ENCODE measurements around the gene ZNFX1.
"Not testable (repeated sequence)": the region's sequence is repeated elsewhere in the genome, so short reads cannot be mapped to it uniquely, and the experiment has no call there.

ZNFX1 gene

DNA sequence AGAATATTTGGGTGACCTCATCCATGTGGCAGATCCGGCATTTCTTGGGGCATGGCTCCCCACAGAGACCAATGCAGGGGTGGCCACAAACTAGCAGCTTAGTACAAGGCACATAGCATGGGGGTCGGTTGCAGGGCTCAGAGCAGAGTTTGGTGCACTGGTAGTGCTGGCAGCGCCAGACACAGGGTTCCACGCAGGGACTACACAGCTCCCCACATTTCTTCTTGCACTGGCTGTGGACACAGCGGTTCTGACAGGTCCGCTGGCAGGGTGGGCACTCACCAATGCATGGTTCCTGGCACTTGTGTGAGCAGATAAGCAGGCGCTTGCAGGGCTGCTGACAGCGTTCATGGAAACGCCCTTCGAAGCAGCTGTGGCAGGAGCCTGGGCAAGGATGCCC, 29.6 kb downstream of the ZNFX1 start:
- DNase-seq (ENCODE audit: low read depth) = no peak

GRCh38 chr20:49247792-49248191, 30.1 kb downstream of the ZNFX1 start:
- no peak for DNase-seq (ENCODE audit: low read depth)

GRCh38 chr20:49247169-49247723, 30.6 kb downstream of the ZNFX1 start:
- no peak for DNase-seq (ENCODE audit: low read depth)

- DNase-seq (ENCODE audit: low read depth) = peak; percentile 56
Observed at GRCh38 chr20:49245921-49246740, 31.7 kb downstream of the ZNFX1 start.

DNA sequence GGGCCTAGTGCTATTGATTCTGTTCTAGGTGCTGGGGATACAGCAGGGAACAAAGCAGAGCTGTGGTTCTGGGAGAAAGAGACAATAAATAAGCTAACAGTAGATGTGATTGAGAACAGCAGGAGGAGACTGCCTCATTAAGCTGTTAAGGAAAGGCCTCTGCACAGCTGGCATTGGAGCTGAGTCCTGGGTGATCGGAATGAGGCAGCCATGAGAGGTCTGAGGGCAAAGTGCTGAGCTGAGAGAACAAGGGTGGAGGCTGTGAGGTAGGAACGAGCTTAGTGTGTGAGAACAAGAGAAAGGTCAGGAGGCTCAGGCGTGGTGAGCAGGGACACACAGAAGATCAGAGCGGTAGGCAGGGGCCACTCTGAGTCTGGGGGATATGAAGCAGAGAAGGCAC, 40.3 kb downstream of the ZNFX1 start:
- no peak for DNase-seq (ENCODE audit: low read depth)

- DNase-seq (ENCODE audit: low read depth) = no peak
Observed at GRCh38 chr20:49236301-49236700, 41.6 kb downstream of the ZNFX1 start.

GRCh38 chr20:49234831-49235230, 43.0 kb downstream of the ZNFX1 start:
- DNase-seq (ENCODE audit: low read depth) = no peak

GRCh38 chr20:49233226-49233625, 44.6 kb downstream of the ZNFX1 start:
- no peak for DNase-seq (ENCODE audit: low read depth)

DNA sequence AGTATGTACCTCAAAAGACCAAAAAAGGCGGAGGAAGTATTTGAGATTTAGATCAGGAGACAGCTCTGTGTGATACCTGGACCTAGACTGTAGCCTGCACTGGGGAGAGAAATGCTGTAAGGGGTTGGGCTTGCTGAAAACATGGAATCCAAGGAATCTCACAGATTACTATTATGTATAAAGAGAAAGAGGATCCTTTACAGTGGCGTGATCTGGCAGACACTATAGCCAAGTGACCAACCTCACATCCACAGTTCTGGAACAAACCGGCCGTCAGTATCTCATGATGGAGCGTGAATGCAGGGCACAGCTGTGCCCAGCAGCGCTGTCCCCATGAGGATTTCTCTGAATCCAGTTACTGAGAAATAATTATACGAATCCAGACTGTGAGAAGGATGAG, 46.4 kb downstream of the ZNFX1 start:
- DNase-seq (ENCODE audit: low read depth) = no peak

DNA sequence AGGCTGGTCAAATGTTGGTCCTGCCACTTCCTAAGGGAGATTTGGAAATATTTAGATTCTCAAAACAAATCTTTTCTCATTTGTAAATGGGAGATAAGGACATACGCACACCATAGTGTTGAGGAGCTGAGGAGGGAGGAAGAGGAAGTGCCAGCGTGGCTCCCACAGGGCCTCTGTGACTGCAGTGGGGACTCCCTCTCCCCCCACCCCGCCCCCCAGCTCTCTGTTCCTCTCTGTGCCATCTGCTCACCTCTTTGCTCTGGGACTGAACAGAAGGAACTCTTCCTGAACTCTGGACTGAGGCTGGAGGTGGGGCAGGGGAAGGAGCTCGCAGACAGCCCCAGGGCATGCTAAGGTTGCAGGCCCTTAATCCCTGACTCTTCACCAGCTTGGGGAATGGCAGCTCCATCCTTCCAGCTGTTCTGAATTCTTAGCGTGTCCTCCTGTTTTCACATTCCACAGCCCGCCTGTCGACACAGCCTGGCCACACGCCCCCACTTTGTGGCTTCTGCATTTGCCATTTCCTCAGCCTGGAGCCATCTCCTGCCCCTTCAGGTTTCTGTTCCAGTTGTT, 47.2 kb downstream of the ZNFX1 start:
- peak; percentile 44 for DNase-seq (ENCODE audit: low read depth)

DNA sequence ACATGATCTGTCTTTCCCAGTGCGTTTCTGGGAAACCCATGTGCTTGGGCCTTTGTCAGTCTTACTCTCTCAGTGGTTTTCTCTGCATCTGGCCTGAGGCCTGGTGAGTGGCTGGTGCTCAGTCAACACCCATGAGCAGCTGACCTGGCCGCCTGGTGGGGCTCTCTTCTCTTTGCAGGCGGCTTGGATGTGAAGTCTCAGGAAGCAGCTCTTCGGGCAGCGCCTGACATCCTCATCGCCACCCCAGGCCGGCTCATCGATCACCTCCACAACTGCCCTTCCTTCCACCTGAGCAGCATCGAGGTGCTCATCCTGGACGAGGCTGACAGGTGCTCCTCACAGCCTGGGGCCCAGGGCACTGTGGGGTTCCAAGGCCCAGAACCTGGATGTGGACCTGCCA, 47.8 kb downstream of the ZNFX1 start:
- DNase-seq (ENCODE audit: low read depth) = no peak

DNA sequence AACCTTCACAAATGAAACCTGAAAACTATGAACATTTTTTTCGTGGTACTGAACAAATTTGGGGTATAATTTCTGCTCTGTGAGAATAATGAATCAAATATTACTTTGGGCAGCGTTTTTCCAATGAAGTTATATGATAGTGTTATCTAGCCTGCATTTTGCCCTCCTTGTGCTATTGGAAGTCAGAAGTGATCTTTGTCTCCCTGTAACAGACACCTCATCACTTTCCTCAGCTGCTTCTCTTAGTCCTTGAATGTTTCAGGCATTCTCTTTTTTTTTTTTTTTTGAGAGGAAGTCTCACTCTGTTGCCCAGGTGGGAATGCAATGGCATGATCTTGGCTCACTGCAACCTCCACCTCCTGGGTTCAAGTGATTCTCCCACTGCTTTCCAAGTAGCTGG, 48.5 kb downstream of the ZNFX1 start:
- DNase-seq (ENCODE audit: low read depth) = no peak

DNA sequence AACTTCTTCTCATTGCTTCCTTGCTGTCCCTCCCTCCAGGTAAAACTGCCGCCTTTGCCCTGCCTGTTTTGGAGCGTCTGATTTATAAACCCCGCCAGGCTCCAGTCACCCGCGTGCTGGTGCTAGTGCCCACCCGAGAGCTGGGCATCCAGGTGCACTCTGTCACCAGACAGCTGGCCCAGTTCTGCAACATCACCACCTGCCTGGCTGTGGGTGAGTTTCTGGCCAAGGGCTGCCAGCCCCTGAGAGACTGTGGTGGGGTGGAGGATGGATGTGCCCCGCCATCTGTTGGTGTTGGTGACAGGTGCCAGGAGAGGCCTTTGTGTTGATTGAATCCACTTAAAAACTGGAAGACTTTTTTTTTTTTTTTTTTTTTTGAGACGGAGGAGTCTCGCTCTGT, 49.2 kb downstream of the ZNFX1 start:
- DNase-seq (ENCODE audit: low read depth) = no peak

GRCh38 chr20:49225896-49226295, 52.0 kb downstream of the ZNFX1 start:
- DNase-seq (ENCODE audit: low read depth) = no peak

DNA sequence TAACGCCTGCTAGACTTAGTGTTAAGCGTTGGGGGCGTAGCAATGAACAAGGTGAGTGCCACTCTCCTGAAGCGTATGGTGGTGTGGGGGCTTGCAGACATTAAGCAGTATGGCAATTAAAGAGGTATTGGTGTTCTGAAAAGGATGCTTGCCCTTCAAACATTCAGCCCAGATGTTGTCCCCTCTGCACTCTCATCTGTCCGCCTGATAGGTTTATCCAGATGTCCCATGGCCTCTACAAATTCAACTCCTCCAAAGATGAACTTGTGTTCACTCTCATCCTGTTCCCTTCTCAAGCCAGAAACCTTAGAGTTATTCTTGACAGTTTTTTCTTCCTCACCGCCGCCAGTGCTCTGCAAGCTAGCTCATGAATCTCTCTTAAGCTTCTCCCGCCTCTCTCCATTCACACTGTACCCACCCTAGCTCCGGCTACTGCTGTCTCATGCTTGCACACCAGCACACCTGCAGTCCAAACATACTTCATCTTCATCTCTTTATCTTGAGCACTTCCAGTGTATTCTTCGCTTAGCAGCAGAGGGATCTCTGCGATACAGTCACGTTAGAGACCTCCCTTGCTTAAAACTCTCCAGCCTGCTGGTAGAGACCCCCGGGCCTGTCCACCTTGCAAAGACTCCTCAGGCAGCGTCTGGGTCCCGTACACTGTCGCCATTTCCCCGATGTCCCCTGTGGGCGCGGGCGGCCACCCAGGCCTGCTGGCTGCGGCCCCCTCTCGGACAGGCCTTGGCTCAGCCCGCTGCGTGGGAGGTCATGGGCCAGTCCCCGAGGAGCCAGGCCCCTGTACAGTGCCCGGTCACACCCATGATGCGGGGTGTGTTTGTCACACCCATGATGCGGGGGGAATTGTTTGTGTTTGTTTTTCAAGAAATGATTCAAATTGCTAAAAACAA, 57.7 kb downstream of the ZNFX1 start:
- no peak for DNase-seq (ENCODE audit: low read depth)

GRCh38 chr20:49219091-49219923, 58.5 kb downstream of the ZNFX1 start, which contains the start of gene DDX27:
TSS of gene DDX27 (plus strand) at chr20:49219416. CDS start at chr20:49219449, 33 bp downstream.
- peak; percentile 98 for DNase-seq (ENCODE audit: low read depth)

GRCh38 chr20:49218739-49219090, 59.1 kb downstream of the ZNFX1 start:
- DNase-seq (ENCODE audit: low read depth) = not testable (repeated sequence)

DNA sequence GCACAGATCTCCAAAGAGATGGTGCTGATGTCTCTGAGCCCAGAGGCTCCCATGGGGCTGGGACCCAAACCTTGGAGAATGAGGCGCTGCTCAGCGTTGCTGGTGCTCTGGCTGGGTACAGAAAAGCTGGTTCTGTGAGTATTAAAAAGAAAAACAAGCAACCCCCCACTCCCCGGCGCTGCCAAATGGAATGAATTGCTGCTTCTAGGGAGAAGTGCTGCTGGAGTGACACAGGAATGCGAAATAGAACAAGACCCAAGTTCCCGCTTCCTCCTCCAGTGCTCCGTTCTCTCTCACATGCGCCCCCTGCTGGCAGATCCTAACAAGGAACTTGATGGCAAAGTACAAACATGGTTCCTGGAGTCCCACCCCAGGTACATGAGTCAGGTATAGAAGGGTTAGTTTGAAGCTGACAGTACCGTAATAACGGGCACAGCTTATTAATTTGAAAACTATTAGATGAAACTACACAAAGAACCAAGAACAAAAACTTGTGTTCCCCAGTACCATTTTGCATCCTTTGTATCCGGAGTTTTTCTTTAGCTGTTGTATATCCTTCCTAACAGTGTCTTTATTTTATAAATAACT, 60.8 kb downstream of the ZNFX1 start:
- peak; percentile 80 for DNase-seq (ENCODE audit: low read depth)

DNA sequence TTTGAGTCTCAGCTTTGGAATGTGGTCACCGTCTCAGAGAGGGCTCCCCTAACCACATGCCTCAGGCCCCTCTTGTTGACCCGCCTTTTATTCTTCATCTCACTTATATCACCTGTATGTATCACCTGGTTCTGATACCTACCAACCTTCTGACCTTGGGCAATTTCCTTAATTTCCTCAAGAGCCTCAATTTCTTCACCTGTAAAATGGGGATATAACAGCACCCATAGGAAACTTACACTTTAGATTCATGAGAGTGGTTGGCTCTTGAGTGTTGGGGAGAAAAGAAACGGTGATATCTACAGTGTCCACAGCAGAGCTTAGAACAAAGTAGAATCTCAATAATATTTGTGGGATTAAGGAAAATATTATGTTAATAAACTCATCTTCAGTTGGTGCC, 62.6 kb downstream of the ZNFX1 start:
- DNase-seq (ENCODE audit: low read depth) = no peak

GRCh38 chr20:49214571-49214970, 63.3 kb downstream of the ZNFX1 start:
- DNase-seq (ENCODE audit: low read depth) = peak; percentile 11

DNA sequence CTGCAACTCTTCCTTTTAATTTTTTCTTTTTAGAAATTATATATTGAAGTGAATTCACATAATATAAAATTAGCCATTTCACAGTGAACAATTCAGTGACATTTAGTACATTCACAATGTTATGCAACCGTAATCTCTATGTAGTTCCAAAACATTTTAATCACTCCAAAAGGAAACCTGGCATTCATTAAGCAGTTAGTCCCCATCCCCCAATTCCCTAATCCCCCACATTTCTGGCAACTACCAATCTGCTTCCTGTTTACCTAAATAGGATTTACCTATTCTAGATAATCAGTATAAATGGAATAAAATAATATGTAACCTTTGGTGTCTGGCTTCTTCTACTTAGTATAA, 67.1 kb downstream of the ZNFX1 start:
- no peak for DNase-seq (ENCODE audit: low read depth)
